ENCODE results near the gene ZNF880. TPM values are rescaled to one million over a fixed set of nuclear protein-coding genes. Genes with fewer than 3 reads are reported as not detected.

The ZNF880 gene
- total RNA-seq, 1 donor, result 21.6 TPM

GRCh38 chr19:52343548-52343947 lies 26.2 kb upstream of the ZNF880 start:
- DNase-seq (ENCODE audit: low read depth), result peak; percentile 15
- no peak overlapping the region for H3K4me3 ChIP-seq (ENCODE audit: low read depth, low read length)
- peak; percentile 35 for TF ChIP-seq CTCF (IDR thresholded peaks at IDR 0.05; ENCODE audit: insufficient read depth, low read depth, low read length)

GRCh38 chr19:52345162-52345561 lies 24.6 kb upstream of the ZNF880 start:
- H3K4me3 ChIP-seq (ENCODE audit: low read depth, low read length), result no peak overlapping the region
- TF ChIP-seq CTCF (IDR thresholded peaks at IDR 0.05; ENCODE audit: insufficient read depth, low read depth, low read length), result no peak
- DNase-seq (ENCODE audit: low read depth), result no peak

- no peak for DNase-seq (ENCODE audit: low read depth)
- TF ChIP-seq CTCF (IDR thresholded peaks at IDR 0.05; ENCODE audit: insufficient read depth, low read depth, low read length), result no peak
- H3K4me3 ChIP-seq (ENCODE audit: low read depth, low read length), result no peak overlapping the region
Measured at GRCh38 chr19:52351512-52351911, 18.2 kb upstream of the ZNF880 start.

GRCh38 chr19:52366414-52366824 lies 3.3 kb upstream of the ZNF880 start:
- DNase-seq (ENCODE audit: low read depth), result no peak
- no peak for TF ChIP-seq CTCF (IDR thresholded peaks at IDR 0.05; ENCODE audit: insufficient read depth, low read depth, low read length)
- no peak overlapping the region for H3K4me3 ChIP-seq (ENCODE audit: low read depth, low read length)

GRCh38 chr19:52370341-52370710 lies 603 bp downstream of the ZNF880 start:
- TF ChIP-seq CTCF (IDR thresholded peaks at IDR 0.05; ENCODE audit: insufficient read depth, low read depth, low read length), result no peak
- peak overlapping the region; percentile 97 for H3K4me3 ChIP-seq (ENCODE audit: low read depth, low read length)
- DNase-seq (ENCODE audit: low read depth), result no peak

GRCh38 chr19:52391135-52391534 lies 21.4 kb downstream of the ZNF880 start:
- no peak for TF ChIP-seq CTCF (IDR thresholded peaks at IDR 0.05; ENCODE audit: insufficient read depth, low read depth, low read length)
- DNase-seq (ENCODE audit: low read depth), result no peak
- no peak overlapping the region for H3K4me3 ChIP-seq (ENCODE audit: low read depth, low read length)

- no peak for TF ChIP-seq CTCF (IDR thresholded peaks at IDR 0.05; ENCODE audit: insufficient read depth, low read depth, low read length)
- DNase-seq (ENCODE audit: low read depth), result peak; percentile 95
Measured at GRCh38 chr19:52397310-52398080, 27.8 kb downstream of the ZNF880 start, which contains the start of gene ZNF528. TSS of gene ZNF528 (plus strand) at chr19:52397849. CDS start at chr19:52402014, 4,165 bp downstream.

More at GRCh38 chr19:52397310-52398080, 27.8 kb downstream of the ZNF880 start, which contains the start of gene ZNF528:
- peak within 1 kb of the TSS; percentile 88 for H3K4me3 ChIP-seq (ENCODE audit: low read depth, low read length)

All from fibroblast of villous mesenchyme (primary cell).